ENCODE results near the gene ATP6V1B1. TPM values are rescaled to one million over a fixed set of nuclear protein-coding genes. Genes with fewer than 3 reads are reported as not detected.

The ATP6V1B1 gene
- total and polyA plus RNA-seq, 2 of the 13 experiments (the other 11 are each of a cell fraction or from before 2014, with no cell fraction given), result 0.58 to 1.6 TPM

DNA sequence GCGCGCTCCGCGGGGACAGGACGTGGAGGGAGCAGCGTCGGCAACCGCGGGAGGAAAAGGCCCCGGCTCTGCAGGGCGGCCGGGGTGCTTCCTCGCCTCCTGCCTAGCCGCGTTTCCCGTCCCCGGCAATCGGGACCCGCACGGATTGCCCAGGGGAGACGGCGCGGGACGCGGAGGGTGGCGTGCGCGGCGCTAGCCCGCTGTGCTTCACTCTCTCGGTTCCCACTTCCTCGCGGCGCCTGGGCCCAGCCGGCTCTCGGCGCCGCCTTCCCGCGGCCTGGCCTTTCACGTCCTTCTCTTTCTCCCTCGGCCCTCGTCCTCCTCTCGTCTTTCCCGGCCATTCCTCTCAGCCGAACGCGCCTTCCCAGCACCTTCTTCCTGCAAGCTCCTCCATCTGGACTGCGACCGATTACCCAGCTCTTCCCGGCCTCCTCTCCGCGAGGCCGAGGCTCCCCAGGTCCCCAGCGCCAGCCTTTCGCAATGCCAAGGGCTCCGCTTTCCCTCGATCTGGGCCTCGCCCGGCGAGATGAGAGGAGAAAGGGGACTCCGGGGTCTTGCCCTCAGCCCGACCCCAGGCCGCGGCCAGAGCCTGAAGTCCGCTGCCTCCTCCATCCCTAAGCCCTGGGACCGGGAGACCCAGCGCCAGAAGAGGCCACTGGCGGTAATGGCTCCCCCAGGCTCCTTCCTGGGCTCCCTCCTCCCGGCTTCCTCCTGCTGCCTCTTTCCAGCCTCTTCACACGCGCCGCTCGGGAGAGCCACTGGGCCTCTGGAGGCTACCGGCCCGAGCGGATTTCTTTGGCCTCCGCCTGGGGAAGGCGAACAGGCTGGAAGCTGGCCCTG lies 34.3 kb upstream of the ATP6V1B1 start (continued):
- peak; percentile 49; the same call in 1 of the 2 replicates for TF ChIP-seq ZNF275 (CRISPR knock-in tag; IDR thresholded peaks at IDR 0.05; ENCODE audit: borderline replicate concordance)
- TF ChIP-seq, protein P1, sequence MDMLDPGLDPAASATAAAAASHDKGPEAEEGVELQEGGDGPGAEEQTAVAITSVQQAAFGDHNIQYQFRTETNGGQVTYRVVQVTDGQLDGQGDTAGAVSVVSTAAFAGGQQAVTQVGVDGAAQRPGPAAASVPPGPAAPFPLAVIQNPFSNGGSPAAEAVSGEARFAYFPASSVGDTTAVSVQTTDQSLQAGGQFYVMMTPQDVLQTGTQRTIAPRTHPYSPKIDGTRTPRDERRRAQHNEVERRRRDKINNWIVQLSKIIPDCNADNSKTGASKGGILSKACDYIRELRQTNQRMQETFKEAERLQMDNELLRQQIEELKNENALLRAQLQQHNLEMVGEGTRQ (IDR thresholded peaks at IDR 0.05; ENCODE audit: low read depth, low read length), result no peak
- TF ChIP-seq, protein P1 (CRISPR knock-in tag; IDR thresholded peaks at IDR 0.05; ENCODE audit: borderline replicate concordance), result 0 out of 2 replicates have a peak, but pooled peaks have one; percentile 32
- TF ChIP-seq ZNF121 (CRISPR knock-in tag; IDR thresholded peaks at IDR 0.05), result peak; percentile 61; the same call in 1 of the 2 replicates
- TF ChIP-seq ZC3H13 (CRISPR knock-in tag; IDR thresholded peaks at IDR 0.05), result 0 out of 2 replicates have a peak, but pooled peaks have one; percentile 55
- 0 out of 2 replicates have a peak, but pooled peaks have one; percentile 23 for TF ChIP-seq SP2 (CRISPR knock-in tag; IDR thresholded peaks at IDR 0.05)
- no peak for TF ChIP-seq ZNF292 (CRISPR knock-in tag; IDR thresholded peaks at IDR 0.05; ENCODE audit: borderline replicate concordance, low read depth)
- TF ChIP-seq ATM (IDR thresholded peaks at IDR 0.05; ENCODE audit: borderline replicate concordance), result no peak
- TF ChIP-seq KLF12 (CRISPR knock-in tag; IDR thresholded peaks at IDR 0.05; ENCODE audit: borderline replicate concordance), result peak; percentile 61; the same call in 1 of the 2 replicates
- TF ChIP-seq FOXO4 (CRISPR knock-in tag; conservative IDR thresholded peaks at IDR 0.05), result 0 out of 2 replicates have a peak, but pooled peaks have one; percentile 71
- TF ChIP-seq ZNF383 (CRISPR knock-in tag; IDR thresholded peaks at IDR 0.05; ENCODE audit: borderline replicate concordance), result no peak
- peak; percentile 81; the same call in 1 of the 2 replicates for TF ChIP-seq FOXM1 (CRISPR knock-in tag; IDR thresholded peaks at IDR 0.05)
- TF ChIP-seq CREBL2 (CRISPR knock-in tag; IDR thresholded peaks at IDR 0.05; ENCODE audit: borderline replicate concordance), result no peak
- TF ChIP-seq U2AF1 (optimal IDR thresholded peaks at IDR 0.05; ENCODE audit: low read depth, low read length), result peak; percentile 42
- 0 out of 2 replicates have a peak, but pooled peaks have one; percentile 28 for TF ChIP-seq ZNF615 (CRISPR knock-in tag; IDR thresholded peaks at IDR 0.05; ENCODE audit: borderline replicate concordance)
- TF ChIP-seq, protein P2, sequence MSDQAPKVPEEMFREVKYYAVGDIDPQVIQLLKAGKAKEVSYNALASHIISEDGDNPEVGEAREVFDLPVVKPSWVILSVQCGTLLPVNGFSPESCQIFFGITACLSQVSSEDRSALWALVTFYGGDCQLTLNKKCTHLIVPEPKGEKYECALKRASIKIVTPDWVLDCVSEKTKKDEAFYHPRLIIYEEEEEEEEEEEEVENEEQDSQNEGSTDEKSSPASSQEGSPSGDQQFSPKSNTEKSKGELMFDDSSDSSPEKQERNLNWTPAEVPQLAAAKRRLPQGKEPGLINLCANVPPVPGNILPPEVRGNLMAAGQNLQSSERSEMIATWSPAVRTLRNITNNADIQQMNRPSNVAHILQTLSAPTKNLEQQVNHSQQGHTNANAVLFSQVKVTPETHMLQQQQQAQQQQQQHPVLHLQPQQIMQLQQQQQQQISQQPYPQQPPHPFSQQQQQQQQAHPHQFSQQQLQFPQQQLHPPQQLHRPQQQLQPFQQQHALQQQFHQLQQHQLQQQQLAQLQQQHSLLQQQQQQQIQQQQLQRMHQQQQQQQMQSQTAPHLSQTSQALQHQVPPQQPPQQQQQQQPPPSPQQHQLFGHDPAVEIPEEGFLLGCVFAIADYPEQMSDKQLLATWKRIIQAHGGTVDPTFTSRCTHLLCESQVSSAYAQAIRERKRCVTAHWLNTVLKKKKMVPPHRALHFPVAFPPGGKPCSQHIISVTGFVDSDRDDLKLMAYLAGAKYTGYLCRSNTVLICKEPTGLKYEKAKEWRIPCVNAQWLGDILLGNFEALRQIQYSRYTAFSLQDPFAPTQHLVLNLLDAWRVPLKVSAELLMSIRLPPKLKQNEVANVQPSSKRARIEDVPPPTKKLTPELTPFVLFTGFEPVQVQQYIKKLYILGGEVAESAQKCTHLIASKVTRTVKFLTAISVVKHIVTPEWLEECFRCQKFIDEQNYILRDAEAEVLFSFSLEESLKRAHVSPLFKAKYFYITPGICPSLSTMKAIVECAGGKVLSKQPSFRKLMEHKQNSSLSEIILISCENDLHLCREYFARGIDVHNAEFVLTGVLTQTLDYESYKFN (CRISPR knock-in tag; conservative IDR thresholded peaks at IDR 0.05), result 0 out of 2 replicates have a peak, but pooled peaks have one; percentile 22
- peak; percentile 34 for TF ChIP-seq TAF1 (CRISPR knock-in tag; IDR thresholded peaks at IDR 0.05)

Data from HepG2 (cell line).